HG02678 (cell line): ENCODE measurements around the gene ENTPD7.
"Not testable (repeated sequence)": the region's sequence is repeated elsewhere in the genome, so short reads cannot be mapped to it uniquely, and the experiment has no call there.

Source experiments
- ATAC-seq: cut with Tn5 transposase; IDR thresholded peaks from one replicate; pipeline ENCODE4 v1.9.1; 2021; ENCODE audit warnings: mild to moderate bottlenecking, moderate library complexity; ENCODE audit not compliant: unreplicated experiment

The ENTPD7 gene

GRCh38 chr10:99742254-99742653 is 82.9 kb downstream of the ENTPD7 start:
- no peak for ATAC-seq

- no peak for ATAC-seq
Observed at GRCh38 chr10:99742701-99743100, 83.4 kb downstream of the ENTPD7 start.

- no peak for ATAC-seq
Observed at GRCh38 chr10:99743841-99744240, 84.5 kb downstream of the ENTPD7 start.

GRCh38 chr10:99746166-99746565 is 86.9 kb downstream of the ENTPD7 start:
- not testable (repeated sequence) for ATAC-seq

GRCh38 chr10:99748823-99749451 is 89.6 kb downstream of the ENTPD7 start:
- ATAC-seq: no peak

- ATAC-seq: no peak
Observed at GRCh38 chr10:99750641-99751040, 91.3 kb downstream of the ENTPD7 start.

GRCh38 chr10:99754670-99755069 is 95.4 kb downstream of the ENTPD7 start:
- ATAC-seq: no peak
